SH-SY5Y (cell line): ENCODE results near the gene MAN1A2.

Experiments
- GATA2 ChIP-seq: IDR thresholded peaks from 2 replicates; pipeline ENCODE4 v1.6.1; 2011; ENCODE audit warnings: mild to moderate bottlenecking, low read depth, low read length
- GATA3 ChIP-seq: IDR thresholded peaks from 2 replicates; pipeline ENCODE4 v1.6.1; 2011; ENCODE audit warnings: low read depth, mild to moderate bottlenecking, low read length, moderate library complexity

GRCh38 chr1:117368116-117369108 lies 1.2 kb downstream of the MAN1A2 start:
- TF ChIP-seq GATA3, result no peak
- TF ChIP-seq GATA2, result no peak
